GM23338 (cell line): ENCODE measurements around the gene APP. TPM values are rescaled to one million over a fixed set of nuclear protein-coding genes. Genes with fewer than 3 reads are reported as not detected.
A peak's percentile ranks its signal among the peaks of the same experiment; 100 is the strongest.

Experiments
- ATAC-seq: fragments of 200-7000 bp; cut with Tn5 transposase; 3 replicates; pipeline ENCODE4 v1.9.1; 2020
- DNase-seq: peaks from one replicate; pipeline ENCODE4 v3.0.0-alpha.2; 2015; ENCODE audit warnings: low spot score
- H2AFZ ChIP-seq: fragments of 200-600 bp; sonication (generic); 2 replicates; pipeline ENCODE4 v1.8.0; 2016; ENCODE audit warnings: antibody characterized with exemption, mild to moderate bottlenecking, moderate library complexity
- H3F3A ChIP-seq: fragments of 200-600 bp; sonication (generic); replicated peaks from 2 replicates; pipeline ENCODE4 v1.8.0; 2017; ENCODE audit warnings: antibody characterized with exemption, mixed run types, low read depth
- H3K27ac ChIP-seq: fragments of 200-600 bp; sonication (generic); 2 replicates; pipeline ENCODE4 v1.6.1; 2016; ENCODE audit warnings: low read depth
- H3K27me3 ChIP-seq: fragments of 200-600 bp; sonication (generic); 2 replicates; pipeline ENCODE4 v1.8.0; 2016; ENCODE audit warnings: mild to moderate bottlenecking, mixed run types, moderate library complexity; ENCODE audit not compliant: insufficient read depth
- H3K36me3 ChIP-seq: fragments of 200-600 bp; sonication (generic); 2 replicates; pipeline ENCODE4 v1.8.0; 2016; ENCODE audit warnings: mild to moderate bottlenecking; ENCODE audit not compliant: insufficient read depth
- H3K4me1 ChIP-seq: fragments of 200-600 bp; sonication (generic); 2 replicates; pipeline ENCODE4 v1.8.0; 2016; ENCODE audit warnings: mild to moderate bottlenecking, moderate library complexity; ENCODE audit not compliant: insufficient read depth
- H3K4me2 ChIP-seq: fragments of 200-600 bp; sonication (generic); 2 replicates; pipeline ENCODE4 v1.7.1; 2017; ENCODE audit warnings: mixed run types
- H3K4me3 ChIP-seq: fragments of 200-600 bp; sonication (generic); 2 replicates; pipeline ENCODE4 v1.6.1; 2016; ENCODE audit warnings: mixed run types
- H3K79me2 ChIP-seq: fragments of 200-600 bp; sonication (generic); replicated peaks from 2 replicates; pipeline ENCODE4 v1.8.0; 2017; ENCODE audit warnings: mild to moderate bottlenecking; ENCODE audit not compliant: insufficient read depth
- H3K9me2 ChIP-seq: fragments of 200-600 bp; sonication (generic); 2 replicates; pipeline ENCODE4 v1.8.0; 2017; ENCODE audit not compliant: insufficient read depth
- H4K20me1 ChIP-seq: fragments of 200-600 bp; sonication (generic); replicated peaks from 2 replicates; pipeline ENCODE4 v1.8.0; 2017; ENCODE audit warnings: mild to moderate bottlenecking; ENCODE audit not compliant: insufficient read depth
- H3K27ac Mint-ChIP-seq: 2 replicates; pipeline ENCODE4 v1.8.0; 2020; ENCODE audit warnings: inconsistent platforms, mild to moderate bottlenecking, moderate library complexity, mixed read lengths
- H3K27me3 Mint-ChIP-seq: 3 replicates; pipeline ENCODE4 v1.8.0; 2022; ENCODE audit warnings: low read depth, mild to moderate bottlenecking, moderate library complexity, mixed read lengths, inconsistent platforms; ENCODE audit not compliant: insufficient read depth, poor library complexity
- H3K36me3 Mint-ChIP-seq: 3 replicates; pipeline ENCODE4 v1.8.0; 2021; ENCODE audit warnings: low read depth, mild to moderate bottlenecking, inconsistent platforms, moderate library complexity, mixed read lengths
- H3K4me1 Mint-ChIP-seq: 3 replicates; pipeline ENCODE4 v1.8.0; 2020; ENCODE audit warnings: mild to moderate bottlenecking, inconsistent platforms, mixed read lengths
- H3K4me3 Mint-ChIP-seq: 3 replicates; pipeline ENCODE4 v1.8.0; 2021; ENCODE audit warnings: moderate library complexity, mild to moderate bottlenecking, inconsistent platforms, mixed read lengths
- H3K9me3 Mint-ChIP-seq: 3 replicates; pipeline ENCODE4 v1.8.0; 2020; ENCODE audit warnings: moderate library complexity, mild to moderate bottlenecking, inconsistent platforms, mixed read lengths
- CREB1 ChIP-seq: fragments of 250-450 bp; sonication (Bioruptor Pico); IDR thresholded peaks from 2 replicates; pipeline ENCODE4 v1.5.0; 2020; ENCODE audit warnings: low read depth, mild to moderate bottlenecking, moderate library complexity
- CTCF ChIP-seq, 2 experiments: fragments of 200-600 bp in 1 of 2; sonication (generic) in 1 of 2; conservative IDR thresholded peaks; 2 replicates each; pipeline versions ENCODE4 v1.5.1 to v1.6.1; 2016 to 2017; ENCODE audit warnings: antibody characterized with exemption in 2 of 2, low read depth in 2 of 2, mild to moderate bottlenecking in 2 of 2, moderate library complexity in 1 of 2
- ETS1 ChIP-seq: IDR thresholded peaks from 2 replicates; pipeline ENCODE4 v1.6.1; 2016; ENCODE audit warnings: antibody characterized with exemption
- EZH2 ChIP-seq: fragments of 200-600 bp; sonication (generic); IDR thresholded peaks from one replicate; pipeline ENCODE4 v1.8.0; 2017; ENCODE audit warnings: antibody characterized with exemption, mild to moderate bottlenecking, low read depth; ENCODE audit not compliant: unreplicated experiment
- EZH2phosphoT487 ChIP-seq: fragments of 200-600 bp; sonication (generic); IDR thresholded peaks from one replicate; pipeline ENCODE4 v1.8.1; 2018; ENCODE audit warnings: antibody characterized with exemption; ENCODE audit not compliant: unreplicated experiment
- JUNB ChIP-seq: IDR thresholded peaks from one replicate; pipeline ENCODE4 v1.6.1; 2016; ENCODE audit warnings: antibody characterized with exemption; ENCODE audit not compliant: unreplicated experiment
- NANOG ChIP-seq: IDR thresholded peaks from 2 replicates; pipeline ENCODE4 v1.6.1; 2016; ENCODE audit warnings: antibody characterized with exemption, borderline replicate concordance
- POLR2AphosphoS5 ChIP-seq: IDR thresholded peaks from 2 replicates; pipeline ENCODE4 v1.6.1; 2016; ENCODE audit warnings: antibody characterized with exemption, low read depth
- REST ChIP-seq: IDR thresholded peaks from one replicate; pipeline ENCODE4 v1.6.1; 2018; ENCODE audit warnings: antibody characterized with exemption; ENCODE audit not compliant: unreplicated experiment
- STAT1 ChIP-seq: IDR thresholded peaks from one replicate; pipeline ENCODE4 v1.6.1; 2016; ENCODE audit warnings: antibody characterized with exemption; ENCODE audit not compliant: unreplicated experiment
- ZNF114 ChIP-seq: fragments of 250-450 bp; sonication (Bioruptor Pico); IDR thresholded peaks from 2 replicates; pipeline ENCODE4 v1.5.0; 2020; ENCODE audit warnings: mild to moderate bottlenecking, moderate library complexity
- ZNF331 ChIP-seq: fragments of 250-450 bp; sonication (Bioruptor Pico); IDR thresholded peaks from 2 replicates; pipeline ENCODE4 v1.5.0; 2020; ENCODE audit warnings: low read depth, mild to moderate bottlenecking, moderate library complexity
- ZNF462 ChIP-seq: fragments of 250-450 bp; sonication (Bioruptor Pico); IDR thresholded peaks from 2 replicates; pipeline ENCODE4 v1.5.0; 2020; ENCODE audit warnings: mild to moderate bottlenecking, moderate library complexity
- polyA plus RNA-seq: library from polyadenylated mRNA; unstranded; fragments of >200 nt; fragmentation: Nextera tagmentation; extraction: Ambion mirVana; gene quantifications from 2 replicates; pipeline ENCODE4 v1.2.1, GENCODE V29; 2016
- total RNA-seq: library from RNA; depleted of rRNA; stranded (reverse); fragments of >200 nt; shearing (Covaris generic); gene quantifications from 2 replicates; pipeline ENCODE4 v1.2.3, GENCODE V29; 2014

Gene APP
- total and polyA plus RNA-seq, 2 experiments from 2014 or later = 69.4 to 444 TPM

GRCh38 chr21:26210614-26211013 lies 40.0 kb upstream of the APP start:
- TF ChIP-seq ZNF331 (CRISPR knock-in tag) = no peak
- no peak for TF ChIP-seq NANOG
- no peak for TF ChIP-seq REST
- TF ChIP-seq ZNF114 = no peak
- no peak for TF ChIP-seq ETS1
- no peak for TF ChIP-seq EZH2phosphoT487
- TF ChIP-seq EZH2 = no peak
- TF ChIP-seq CREB1 (CRISPR knock-in tag) = no peak
- TF ChIP-seq ZNF462 (CRISPR knock-in tag) = no peak
- TF ChIP-seq CTCF (conservative IDR thresholded peaks at IDR 0.05; ENCODE audit: low read depth in 2 of 2) = no peak
- TF ChIP-seq JUNB = no peak
- TF ChIP-seq POLR2AphosphoS5 = no peak
- no peak for TF ChIP-seq STAT1
- Histone ChIP-seq H3K9me2 (peaks cover 13% of the 10 kb centered on the region), H3K27ac (no peak overlapping the region), H4K20me1 (no peaks in the 10 kb centered on the region), H3K27me3 (no peaks in the 10 kb centered on the region), H3K36me3 (no peaks in the 10 kb centered on the region), H2AFZ (peak overlapping the region; percentile 63; the same call in 1 of the 2 replicates), H3K4me3 (no peak overlapping the region), H3K79me2 (no peaks in the 10 kb centered on the region), H3F3A (no peaks in the 10 kb centered on the region), H3K4me1 (peaks cover 39% of the 10 kb centered on the region), H3K4me2 (no peak overlapping the region)
- DNase-seq (no peak), ATAC-seq (no peak)
- Mint-ChIP-seq H3K9me3 (peaks cover 3% of the 10 kb centered on the region; the same call in 1 of the 3 replicates), H3K36me3 (no peaks in the 10 kb centered on the region; the same call in 2 of the 3 replicates), H3K27me3 (no peaks in the 10 kb centered on the region), H3K4me1 (peaks cover 23% of the 10 kb centered on the region), H3K4me3 (no peak overlapping the region), H3K27ac (no peak overlapping the region)
